ENCODE measurements around the gene EPB41L3. TPM values are rescaled to one million over a fixed set of nuclear protein-coding genes. Genes with fewer than 3 reads are reported as not detected.
A peak's percentile ranks its signal among the peaks of the same experiment; 100 is the strongest.

Gene EPB41L3
- total RNA-seq, 1 experiment from 2014 or later, result 20.6 TPM

DNA sequence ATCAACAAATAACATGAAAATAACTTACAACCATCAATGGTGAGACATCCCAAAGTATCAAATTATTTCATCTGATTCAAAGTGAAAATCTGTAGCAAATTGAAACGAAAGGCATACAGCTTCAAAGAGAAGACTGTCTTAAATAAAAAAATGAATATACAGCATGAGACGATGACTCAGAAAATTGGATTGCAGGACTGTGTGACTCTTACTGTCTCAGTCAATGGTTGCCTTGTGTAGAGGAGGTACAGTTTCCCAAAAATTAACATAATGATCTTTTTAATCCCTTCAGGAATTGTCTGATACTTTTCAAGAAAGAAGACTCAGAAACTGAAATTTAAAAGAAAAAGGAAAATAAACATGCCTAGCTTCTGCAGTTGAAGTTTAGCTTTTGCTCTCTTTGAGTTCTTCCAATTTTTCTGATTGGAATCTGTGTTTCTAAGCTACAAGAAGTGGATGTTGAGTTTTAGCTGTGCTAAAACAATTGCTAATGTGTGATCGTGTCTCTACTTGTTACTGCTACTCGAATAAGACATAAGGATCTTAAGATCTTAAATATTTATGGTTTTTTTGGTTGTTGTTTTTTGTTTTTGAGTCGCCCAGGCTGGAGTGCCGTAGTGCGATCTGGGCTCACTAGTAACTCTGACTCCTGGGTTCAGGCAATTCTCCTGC, 41.1 kb upstream of the EPB41L3 start:
- Mint-ChIP-seq H3K27me3 (ENCODE audit: low read depth) (no peaks in the 10 kb centered on the region), H3K4me1 (peaks cover 38% of the 10 kb centered on the region), H3K36me3 (no peaks in the 10 kb centered on the region), H3K9me3 (no peaks in the 10 kb centered on the region), H3K27ac (no peak overlapping the region), H3K4me3 (no peak overlapping the region)
- CTCF ChIA-PET, result interaction anchor here (1.1 kb wide), 1 partner anchor 16 kb away, joined by 3 read pairs; no protein-coding TSS in a partner anchor
- POLR2A ChIA-PET, result no interaction called here
- TF ChIP-seq GABPB1 (CRISPR knock-in tag; IDR thresholded peaks at IDR 0.05), result no peak
- TF ChIP-seq, protein P1, sequence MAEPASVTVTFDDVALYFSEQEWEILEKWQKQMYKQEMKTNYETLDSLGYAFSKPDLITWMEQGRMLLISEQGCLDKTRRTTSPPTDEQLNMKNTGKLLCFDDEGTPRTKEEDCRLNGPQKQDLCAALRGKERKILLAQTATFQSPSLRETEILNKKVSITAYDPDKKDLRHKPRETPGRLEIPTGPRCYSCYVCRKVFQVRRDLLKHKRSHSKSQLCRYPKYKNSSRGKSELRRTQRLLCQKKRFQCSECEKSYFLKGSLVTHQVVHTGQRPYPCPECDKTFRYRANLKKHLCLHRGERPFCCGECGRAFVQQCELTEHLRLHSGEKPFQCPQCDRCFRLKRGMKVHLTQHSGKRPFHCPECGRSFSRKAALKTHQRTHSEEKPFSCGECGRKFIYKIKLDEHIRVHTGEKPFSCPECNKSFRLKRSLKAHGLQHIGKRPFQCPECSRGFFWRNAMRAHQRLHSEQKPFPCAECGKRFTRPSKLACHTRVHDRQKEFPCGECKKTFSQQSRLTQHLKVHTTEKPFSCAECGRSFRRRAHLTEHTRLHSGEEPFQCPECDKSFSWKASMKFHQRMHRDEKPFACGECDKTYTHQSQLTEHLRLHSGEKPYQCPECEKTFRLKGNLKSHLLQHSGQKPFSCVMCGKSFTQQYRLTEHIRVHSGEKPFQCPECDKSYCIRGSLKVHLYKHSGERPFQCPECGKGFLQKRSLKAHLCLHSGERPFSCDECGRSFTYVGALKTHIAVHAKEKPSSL (CRISPR knock-in tag; conservative IDR thresholded peaks at IDR 0.05), result no peak
- no peak for TF ChIP-seq MXD4 (CRISPR knock-in tag; IDR thresholded peaks at IDR 0.05; ENCODE audit: borderline replicate concordance)
- no peak for TF ChIP-seq RELA (CRISPR knock-in tag; IDR thresholded peaks at IDR 0.05; ENCODE audit: borderline replicate concordance)
- DNase-seq (ENCODE audit: low spot score) (no peak), ATAC-seq (no peak)

DNA sequence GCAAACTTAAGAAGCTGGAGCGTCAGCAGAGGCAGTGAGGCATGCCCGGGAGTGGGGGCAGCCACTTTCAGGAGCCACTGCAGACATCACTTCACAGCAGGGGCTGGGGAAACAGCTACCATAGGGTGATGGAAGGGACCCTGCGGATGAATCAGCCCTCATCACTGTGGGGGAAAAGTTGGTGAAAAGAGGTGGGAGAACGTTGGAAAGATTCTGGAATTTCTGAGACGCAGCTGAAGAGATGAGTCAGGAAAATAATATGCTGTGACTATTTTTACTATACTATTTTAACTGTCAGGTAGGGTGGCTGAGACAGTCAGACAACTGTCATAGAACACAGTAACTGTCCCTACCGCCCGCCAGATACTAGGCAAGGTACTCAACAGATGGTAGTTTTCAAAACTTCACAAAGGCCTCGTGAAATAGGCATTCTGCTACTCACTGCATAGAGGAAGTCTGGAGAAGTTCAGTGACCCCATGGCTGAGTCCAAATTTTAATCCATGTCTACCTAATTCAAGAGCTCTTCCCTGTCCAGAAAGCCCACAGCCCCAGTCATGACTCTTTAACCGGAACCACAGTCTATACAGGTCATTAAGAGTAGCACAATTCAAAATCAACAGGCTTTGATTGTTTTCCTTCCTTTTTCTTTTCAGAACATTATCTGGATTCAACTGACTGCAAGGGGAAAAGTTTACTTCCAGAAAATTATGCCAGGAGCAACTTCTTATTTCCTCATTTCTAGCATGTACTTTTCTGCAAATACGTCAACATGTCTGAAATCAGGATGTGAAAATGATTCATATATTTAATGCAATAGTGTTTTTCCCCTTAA, 39.3 kb upstream of the EPB41L3 start:
- ATAC-seq (no peak), DNase-seq (ENCODE audit: low spot score) (no peak)
- H3K9me3 Mint-ChIP-seq, result no peaks in the 10 kb centered on the region
- H3K4me3 Mint-ChIP-seq, result no peak overlapping the region
- peaks cover 54% of the 10 kb centered on the region for H3K4me1 Mint-ChIP-seq
- peak overlapping the region; percentile 83; the same call in 1 of the 2 replicates for H3K27ac Mint-ChIP-seq
- ChIA-PET POLR2A (no interaction called here), CTCF (interaction anchor here (1.0 to 1.2 kb wide), 2 partner anchors 36 to 39 kb away, joined by 3 to 5 read pairs; no protein-coding TSS in a partner anchor)
- no peaks in the 10 kb centered on the region for H3K27me3 Mint-ChIP-seq (ENCODE audit: low read depth)
- H3K36me3 Mint-ChIP-seq, result no peaks in the 10 kb centered on the region
- TF ChIP-seq, protein P2, sequence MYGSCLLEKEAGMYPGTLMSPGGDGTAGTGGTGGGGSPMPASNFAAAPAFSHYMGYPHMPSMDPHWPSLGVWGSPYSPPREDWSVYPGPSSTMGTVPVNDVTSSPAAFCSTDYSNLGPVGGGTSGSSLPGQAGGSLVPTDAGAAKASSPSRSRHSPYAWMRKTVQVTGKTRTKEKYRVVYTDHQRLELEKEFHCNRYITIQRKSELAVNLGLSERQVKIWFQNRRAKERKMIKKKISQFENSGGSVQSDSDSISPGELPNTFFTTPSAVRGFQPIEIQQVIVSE (CRISPR knock-in tag; IDR thresholded peaks at IDR 0.05; ENCODE audit: borderline replicate concordance), result no peak
- TF ChIP-seq, protein P3, sequence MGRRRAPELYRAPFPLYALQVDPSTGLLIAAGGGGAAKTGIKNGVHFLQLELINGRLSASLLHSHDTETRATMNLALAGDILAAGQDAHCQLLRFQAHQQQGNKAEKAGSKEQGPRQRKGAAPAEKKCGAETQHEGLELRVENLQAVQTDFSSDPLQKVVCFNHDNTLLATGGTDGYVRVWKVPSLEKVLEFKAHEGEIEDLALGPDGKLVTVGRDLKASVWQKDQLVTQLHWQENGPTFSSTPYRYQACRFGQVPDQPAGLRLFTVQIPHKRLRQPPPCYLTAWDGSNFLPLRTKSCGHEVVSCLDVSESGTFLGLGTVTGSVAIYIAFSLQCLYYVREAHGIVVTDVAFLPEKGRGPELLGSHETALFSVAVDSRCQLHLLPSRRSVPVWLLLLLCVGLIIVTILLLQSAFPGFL (CRISPR knock-in tag; IDR thresholded peaks at IDR 0.05; ENCODE audit: borderline replicate concordance), result no peak
- TF ChIP-seq PRRX2 (CRISPR knock-in tag; IDR thresholded peaks at IDR 0.05) (no peak), CREM (CRISPR knock-in tag; IDR thresholded peaks at IDR 0.05) (no peak), JUN (CRISPR knock-in tag; IDR thresholded peaks at IDR 0.05) (no peak)
- TF ChIP-seq, protein P4, sequence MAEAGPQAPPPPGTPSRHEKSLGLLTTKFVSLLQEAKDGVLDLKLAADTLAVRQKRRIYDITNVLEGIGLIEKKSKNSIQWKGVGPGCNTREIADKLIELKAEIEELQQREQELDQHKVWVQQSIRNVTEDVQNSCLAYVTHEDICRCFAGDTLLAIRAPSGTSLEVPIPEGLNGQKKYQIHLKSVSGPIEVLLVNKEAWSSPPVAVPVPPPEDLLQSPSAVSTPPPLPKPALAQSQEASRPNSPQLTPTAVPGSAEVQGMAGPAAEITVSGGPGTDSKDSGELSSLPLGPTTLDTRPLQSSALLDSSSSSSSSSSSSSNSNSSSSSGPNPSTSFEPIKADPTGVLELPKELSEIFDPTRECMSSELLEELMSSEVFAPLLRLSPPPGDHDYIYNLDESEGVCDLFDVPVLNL (CRISPR knock-in tag; IDR thresholded peaks at IDR 0.05; ENCODE audit: borderline replicate concordance, low read depth), result no peak
- TF ChIP-seq, protein P5, sequence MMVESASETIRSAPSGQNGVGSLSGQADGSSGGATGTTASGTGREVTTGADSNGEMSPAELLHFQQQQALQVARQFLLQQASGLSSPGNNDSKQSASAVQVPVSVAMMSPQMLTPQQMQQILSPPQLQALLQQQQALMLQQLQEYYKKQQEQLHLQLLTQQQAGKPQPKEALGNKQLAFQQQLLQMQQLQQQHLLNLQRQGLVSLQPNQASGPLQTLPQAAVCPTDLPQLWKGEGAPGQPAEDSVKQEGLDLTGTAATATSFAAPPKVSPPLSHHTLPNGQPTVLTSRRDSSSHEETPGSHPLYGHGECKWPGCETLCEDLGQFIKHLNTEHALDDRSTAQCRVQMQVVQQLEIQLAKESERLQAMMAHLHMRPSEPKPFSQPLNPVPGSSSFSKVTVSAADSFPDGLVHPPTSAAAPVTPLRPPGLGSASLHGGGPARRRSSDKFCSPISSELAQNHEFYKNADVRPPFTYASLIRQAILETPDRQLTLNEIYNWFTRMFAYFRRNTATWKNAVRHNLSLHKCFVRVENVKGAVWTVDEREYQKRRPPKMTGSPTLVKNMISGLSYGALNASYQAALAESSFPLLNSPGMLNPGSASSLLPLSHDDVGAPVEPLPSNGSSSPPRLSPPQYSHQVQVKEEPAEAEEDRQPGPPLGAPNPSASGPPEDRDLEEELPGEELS (CRISPR knock-in tag; IDR thresholded peaks at IDR 0.05), result no peak
- TF ChIP-seq, protein P6, sequence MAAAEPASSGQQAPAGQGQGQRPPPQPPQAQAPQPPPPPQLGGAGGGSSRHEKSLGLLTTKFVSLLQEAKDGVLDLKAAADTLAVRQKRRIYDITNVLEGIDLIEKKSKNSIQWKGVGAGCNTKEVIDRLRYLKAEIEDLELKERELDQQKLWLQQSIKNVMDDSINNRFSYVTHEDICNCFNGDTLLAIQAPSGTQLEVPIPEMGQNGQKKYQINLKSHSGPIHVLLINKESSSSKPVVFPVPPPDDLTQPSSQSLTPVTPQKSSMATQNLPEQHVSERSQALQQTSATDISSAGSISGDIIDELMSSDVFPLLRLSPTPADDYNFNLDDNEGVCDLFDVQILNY (CRISPR knock-in tag; IDR thresholded peaks at IDR 0.05), result no peak
- TF ChIP-seq, protein P7, sequence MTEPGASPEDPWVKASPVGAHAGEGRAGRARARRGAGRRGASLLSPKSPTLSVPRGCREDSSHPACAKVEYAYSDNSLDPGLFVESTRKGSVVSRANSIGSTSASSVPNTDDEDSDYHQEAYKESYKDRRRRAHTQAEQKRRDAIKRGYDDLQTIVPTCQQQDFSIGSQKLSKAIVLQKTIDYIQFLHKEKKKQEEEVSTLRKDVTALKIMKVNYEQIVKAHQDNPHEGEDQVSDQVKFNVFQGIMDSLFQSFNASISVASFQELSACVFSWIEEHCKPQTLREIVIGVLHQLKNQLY (CRISPR knock-in tag; IDR thresholded peaks at IDR 0.05), result no peak
- TF ChIP-seq, protein P8, sequence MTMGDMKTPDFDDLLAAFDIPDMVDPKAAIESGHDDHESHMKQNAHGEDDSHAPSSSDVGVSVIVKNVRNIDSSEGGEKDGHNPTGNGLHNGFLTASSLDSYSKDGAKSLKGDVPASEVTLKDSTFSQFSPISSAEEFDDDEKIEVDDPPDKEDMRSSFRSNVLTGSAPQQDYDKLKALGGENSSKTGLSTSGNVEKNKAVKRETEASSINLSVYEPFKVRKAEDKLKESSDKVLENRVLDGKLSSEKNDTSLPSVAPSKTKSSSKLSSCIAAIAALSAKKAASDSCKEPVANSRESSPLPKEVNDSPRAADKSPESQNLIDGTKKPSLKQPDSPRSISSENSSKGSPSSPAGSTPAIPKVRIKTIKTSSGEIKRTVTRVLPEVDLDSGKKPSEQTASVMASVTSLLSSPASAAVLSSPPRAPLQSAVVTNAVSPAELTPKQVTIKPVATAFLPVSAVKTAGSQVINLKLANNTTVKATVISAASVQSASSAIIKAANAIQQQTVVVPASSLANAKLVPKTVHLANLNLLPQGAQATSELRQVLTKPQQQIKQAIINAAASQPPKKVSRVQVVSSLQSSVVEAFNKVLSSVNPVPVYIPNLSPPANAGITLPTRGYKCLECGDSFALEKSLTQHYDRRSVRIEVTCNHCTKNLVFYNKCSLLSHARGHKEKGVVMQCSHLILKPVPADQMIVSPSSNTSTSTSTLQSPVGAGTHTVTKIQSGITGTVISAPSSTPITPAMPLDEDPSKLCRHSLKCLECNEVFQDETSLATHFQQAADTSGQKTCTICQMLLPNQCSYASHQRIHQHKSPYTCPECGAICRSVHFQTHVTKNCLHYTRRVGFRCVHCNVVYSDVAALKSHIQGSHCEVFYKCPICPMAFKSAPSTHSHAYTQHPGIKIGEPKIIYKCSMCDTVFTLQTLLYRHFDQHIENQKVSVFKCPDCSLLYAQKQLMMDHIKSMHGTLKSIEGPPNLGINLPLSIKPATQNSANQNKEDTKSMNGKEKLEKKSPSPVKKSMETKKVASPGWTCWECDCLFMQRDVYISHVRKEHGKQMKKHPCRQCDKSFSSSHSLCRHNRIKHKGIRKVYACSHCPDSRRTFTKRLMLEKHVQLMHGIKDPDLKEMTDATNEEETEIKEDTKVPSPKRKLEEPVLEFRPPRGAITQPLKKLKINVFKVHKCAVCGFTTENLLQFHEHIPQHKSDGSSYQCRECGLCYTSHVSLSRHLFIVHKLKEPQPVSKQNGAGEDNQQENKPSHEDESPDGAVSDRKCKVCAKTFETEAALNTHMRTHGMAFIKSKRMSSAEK (CRISPR knock-in tag; IDR thresholded peaks at IDR 0.05; ENCODE audit: borderline replicate concordance), result no peak
- TF ChIP-seq, protein P1 (CRISPR knock-in tag; conservative IDR thresholded peaks at IDR 0.05), result no peak
